IPS-NIHi7 (cell line): ENCODE results near the gene NBPF4.
"Not testable (repeated sequence)": the region's sequence is repeated elsewhere in the genome, so short reads cannot be mapped to it uniquely, and the experiment has no call there.

Experiments
- DNase-seq: peaks from one replicate; pipeline ENCODE4 v3.0.0; 2012; ENCODE audit warnings: mixed read lengths; ENCODE audit errors: extremely low spot score

The NBPF4 gene, protein sequence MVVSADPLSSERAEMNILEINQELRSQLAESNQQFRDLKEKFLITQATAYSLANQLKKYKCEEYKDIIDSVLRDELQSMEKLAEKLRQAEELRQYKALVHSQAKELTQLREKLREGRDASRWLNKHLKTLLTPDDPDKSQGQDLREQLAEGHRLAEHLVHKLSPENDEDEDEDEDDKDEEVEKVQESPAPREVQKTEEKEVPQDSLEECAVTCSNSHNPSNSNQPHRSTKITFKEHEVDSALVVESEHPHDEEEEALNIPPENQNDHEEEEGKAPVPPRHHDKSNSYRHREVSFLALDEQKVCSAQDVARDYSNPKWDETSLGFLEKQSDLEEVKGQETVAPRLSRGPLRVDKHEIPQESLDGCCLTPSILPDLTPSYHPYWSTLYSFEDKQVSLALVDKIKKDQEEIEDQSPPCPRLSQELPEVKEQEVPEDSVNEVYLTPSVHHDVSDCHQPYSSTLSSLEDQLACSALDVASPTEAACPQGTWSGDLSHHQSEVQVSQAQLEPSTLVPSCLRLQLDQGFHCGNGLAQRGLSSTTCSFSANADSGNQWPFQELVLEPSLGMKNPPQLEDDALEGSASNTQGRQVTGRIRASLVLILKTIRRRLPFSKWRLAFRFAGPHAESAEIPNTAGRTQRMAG

DNA sequence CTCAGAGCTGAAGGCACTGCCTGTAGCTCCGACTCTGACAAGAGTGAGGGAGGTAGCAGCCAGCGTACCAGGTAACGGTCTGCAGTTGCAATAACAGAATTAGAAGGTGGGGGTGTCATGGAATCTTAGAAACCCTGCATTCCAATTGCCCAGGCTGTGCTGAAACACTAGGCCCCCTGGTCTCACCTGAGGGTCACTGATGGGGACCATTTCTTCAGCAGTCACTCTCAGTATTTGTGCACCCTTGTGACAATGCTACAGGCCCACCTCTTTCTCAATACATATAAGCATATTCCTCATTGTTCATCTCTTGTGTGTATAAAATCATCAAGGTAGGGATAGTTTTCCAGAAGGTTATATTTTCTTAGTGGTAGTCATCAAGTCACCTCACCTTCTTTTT is at the start of gene NBPF4:
NBPF4 (minus strand) TSS at position 101 of the 400 bp plus-strand sequence. CDS start 315 bp downstream, outside the sequence.
- DNase-seq: not testable (repeated sequence)

DNA sequence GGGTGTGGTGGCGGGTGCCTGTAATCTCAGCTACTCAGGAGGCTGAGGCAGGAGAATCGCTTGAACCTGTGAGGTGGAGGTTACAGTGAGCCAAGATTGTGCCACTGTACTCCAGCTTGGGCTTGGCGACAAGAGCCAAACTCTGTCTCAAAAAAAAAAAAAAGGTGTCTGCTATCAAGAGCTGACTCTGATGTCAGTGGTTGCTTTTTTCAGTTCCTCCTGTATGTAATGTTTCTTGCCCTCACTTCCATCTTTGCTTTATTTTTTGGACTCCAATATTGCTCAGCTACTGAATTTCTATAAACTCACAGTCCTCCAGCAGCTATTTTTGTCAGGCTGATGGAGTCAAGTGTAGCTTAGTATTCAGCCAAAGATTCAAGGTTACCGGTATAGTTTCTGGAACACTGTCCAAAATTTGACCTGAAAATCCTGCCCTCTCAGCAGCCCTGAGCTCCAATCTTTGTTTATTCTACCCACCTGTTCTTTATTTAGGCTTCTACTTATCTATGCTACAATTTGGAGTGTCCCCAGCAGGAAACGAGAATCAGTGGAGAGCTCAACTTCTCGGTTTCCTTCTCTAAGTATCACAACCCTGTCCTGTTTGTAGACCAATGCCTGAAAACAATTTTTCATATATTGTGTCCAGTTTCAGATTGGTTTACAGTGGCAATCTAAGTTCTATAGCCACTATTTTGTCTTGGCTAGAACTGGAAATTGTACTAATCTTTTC is 38.8 kb upstream of the NBPF4 start:
- DNase-seq: not testable (repeated sequence)

DNA sequence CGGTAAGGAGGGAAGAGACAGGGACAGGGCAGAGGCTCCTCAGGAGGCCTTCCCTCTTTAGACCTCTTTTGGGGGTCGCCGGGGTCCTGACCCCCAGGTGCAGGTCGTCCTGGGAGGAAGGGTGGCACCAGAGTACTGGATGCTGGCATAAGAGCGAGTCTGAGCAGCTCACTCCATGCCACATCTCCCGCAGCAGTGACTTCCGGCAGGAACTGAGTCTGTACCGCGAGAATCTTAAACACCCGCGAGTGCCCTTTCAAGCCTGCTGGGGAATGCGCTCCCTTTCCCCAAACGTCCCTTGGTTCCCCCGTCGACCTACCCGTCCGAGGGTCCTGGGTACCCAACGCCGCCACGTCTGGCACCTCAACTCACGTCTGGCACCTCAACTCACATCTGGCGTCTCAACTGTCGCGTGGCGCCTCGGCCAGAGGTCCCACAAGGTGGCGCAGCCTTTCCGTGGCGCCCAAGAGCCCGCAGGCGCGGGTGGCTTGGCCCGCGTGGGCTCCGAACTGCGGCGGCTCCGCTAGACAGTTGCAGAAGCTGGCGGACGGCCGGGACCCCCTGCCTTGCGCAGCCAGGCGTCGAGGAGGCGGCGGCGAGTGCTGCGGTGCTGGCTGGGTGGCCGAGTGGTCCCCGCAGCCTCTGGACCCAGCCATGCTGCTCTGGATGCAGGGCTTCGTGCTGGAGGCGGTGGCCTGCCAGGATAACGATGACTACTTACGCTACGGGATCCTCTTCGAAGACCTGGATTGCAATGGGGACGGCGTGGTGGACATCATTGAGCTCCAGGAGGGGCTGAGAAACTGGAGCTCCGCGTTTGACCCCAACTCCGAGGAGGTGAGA is 28.8 kb upstream of the NBPF4 start:
- not testable (repeated sequence) for DNase-seq

DNA sequence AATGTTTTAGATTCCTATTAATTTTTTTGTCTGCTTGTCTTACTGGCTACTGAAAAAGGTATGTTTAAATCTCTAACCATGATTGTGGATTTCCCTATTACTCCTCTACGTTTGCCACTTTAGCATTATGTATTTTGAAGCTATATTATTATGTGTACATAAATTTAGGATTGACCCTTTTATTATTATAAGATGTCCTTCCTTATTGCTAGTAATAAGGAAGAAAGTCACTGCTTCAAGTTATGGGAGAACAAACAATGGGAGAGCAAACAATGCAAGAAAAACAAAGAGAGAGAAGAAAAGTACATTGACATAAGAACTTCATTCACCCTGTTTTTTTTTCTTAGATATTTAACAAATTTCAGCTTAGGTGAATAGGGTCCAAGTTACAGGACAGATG is 23.2 kb upstream of the NBPF4 start:
- not testable (repeated sequence) for DNase-seq

DNA sequence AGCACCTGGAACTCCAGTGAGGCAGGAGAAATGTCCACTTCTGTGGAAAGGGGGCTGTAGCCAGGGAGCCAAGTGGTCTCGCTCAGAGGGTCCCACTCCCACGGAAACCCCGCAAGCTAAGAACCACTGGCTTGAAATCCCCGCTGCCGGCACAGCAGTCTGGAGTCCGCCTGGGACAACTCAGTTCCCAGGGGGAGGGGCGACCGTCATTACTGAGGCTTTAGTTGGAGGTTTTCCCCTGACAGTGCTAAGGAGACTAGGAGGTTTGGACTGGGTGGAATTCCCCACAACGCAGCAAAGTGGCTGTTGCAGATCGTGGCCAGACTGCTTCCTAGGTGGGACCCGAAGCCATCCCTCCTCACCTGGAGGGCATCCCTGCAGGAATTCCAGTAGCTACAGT is 18.1 kb upstream of the NBPF4 start:
- DNase-seq: not testable (repeated sequence)

DNA sequence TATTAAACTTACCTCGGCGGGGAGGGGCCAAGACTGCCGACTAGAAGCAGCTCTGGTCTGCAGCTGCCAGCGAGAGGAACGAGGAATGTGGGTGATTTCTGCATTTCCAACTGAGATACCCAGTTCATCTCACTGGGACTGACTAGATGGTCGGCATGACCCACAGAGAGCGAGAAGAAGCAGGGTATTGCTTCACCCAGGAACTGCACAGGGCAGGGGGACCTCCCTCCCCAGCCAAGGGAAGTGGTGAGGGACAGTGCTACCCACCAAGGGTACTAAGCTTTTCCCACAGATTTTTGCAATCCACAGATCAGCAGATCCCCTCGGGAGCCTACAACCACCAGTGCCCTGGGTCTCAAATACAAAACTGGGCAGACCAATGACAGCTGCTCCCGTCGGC is 17.6 kb upstream of the NBPF4 start:
- DNase-seq: not testable (repeated sequence)

DNA sequence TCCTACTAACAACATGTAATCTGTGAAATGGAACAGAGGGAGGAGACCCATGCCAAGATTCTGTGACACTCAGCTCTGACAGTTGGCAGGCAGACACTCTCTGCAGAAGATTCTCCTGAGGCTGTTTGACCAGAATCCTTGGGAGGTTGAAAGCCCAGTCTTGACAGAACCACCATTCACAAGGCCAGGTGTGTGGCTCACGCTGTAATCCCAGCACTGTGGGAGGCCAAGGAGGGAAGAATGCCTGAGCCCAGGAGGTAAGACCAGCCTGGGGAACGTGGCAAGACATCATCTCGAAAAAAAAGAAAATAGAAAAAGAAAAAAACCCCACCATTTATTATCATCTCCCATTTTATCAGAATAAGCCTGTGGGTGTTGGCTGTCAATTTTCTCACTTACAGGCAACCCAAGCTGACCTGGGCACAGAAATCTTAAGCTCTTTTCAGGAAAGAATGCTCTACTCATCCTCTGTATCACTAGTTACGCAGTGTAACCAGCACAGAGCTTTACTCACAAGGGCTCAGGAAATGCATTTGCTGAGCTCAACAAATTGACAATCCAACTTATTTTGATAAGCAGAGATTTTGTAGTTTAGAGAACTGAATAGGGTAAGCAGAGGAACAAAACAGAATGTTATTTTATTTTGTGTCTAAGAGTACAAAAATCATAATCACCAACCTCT is 16.8 kb upstream of the NBPF4 start:
- DNase-seq: not testable (repeated sequence)

DNA sequence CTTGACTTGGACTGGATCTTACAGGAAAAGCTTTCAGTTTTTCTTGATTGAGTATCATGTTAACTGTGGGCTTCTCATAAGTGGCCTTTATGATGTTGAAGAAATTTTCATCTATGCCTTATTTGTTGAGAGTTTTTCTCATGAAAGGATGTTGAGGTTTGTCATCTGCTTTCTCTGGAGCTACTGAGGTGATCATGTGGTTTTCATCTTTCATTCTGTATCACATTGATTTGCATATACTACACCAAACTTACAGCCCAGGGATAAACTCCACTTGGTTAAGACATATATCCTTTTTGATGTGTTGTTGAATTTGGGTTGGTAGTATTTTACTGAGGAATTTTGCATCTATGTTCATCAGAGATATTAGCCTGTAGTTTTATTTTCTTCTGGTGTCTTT is 11.6 kb upstream of the NBPF4 start:
- not testable (repeated sequence) for DNase-seq

DNA sequence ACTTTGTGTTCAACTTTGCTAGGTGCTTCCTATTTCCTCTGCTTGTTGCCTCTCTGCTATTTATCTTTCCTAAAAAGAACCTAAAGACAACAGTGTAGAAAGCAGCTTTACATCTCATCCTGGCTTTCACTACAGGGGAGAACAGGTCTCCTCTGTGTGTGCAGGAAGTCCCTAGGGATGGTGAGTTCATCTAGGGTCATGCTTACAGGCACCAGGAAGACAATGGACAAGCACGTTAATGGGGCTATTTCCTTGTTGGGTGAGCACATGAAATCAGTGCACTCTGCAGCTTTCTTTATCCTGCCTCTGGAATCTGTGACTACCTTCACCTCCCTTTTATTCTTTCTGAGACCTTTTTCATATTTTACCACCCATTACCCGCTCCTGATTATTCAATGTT is 4.5 kb downstream of the NBPF4 start:
- not testable (repeated sequence) for DNase-seq

DNA sequence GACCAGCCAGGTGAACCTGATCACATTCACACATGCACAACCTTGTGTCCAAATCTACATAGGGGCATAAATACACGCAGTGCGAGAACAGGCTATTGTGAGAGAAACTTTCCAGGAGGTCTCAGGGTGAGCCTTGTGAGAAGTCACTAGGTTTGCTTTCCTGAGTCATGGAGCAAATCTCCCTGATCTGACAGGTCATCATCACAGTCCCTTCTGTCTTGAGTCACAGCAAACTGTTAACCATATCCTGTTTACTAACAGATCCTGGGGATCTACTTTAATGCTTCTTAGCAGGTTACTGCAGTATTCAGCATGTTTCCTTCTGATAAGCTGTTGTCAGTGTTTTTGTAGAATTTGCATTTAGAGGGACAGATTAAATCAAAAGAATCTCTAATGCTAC is 8.6 kb downstream of the NBPF4 start:
- DNase-seq: not testable (repeated sequence)

DNA sequence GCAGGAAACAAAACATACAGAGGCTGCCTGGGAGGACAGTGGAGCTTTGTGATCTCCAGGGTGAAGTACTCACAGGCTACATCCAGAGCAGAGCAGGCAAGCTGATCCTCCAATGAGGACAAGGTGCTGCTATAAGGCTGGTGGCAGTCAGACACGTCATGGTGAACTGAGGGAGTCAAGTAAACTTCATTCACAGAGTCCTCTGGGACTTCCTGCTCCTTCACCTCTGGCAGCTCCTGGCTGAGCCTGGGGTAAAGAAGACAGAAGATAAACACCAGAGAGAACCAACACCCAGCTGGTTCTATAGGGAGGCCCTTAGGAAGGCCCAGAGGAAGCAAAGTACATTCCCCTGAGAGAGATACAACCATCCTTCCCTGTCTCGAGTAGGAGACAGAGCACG is 11.7 kb downstream of the NBPF4 start:
- not testable (repeated sequence) for DNase-seq

DNA sequence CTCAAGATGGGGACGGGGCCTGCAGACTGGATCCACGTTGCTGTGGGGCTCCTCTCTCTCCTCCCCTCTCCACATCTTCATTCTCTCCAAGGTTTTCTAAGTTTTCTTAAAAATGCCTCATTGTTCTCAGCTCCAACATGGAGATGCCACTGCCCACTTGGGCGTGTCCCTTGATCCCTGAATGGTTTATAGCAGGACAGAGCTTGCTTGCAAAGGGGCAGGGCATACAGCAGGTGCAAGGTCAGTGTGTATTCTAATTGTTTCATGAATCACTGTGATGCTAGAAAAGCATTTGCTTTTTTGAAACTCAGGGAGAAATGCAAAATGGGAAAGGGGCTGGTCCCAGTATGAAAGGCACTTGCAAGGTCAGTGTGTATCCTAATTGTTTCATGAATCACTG is 13.9 kb downstream of the NBPF4 start:
- DNase-seq: not testable (repeated sequence)

DNA sequence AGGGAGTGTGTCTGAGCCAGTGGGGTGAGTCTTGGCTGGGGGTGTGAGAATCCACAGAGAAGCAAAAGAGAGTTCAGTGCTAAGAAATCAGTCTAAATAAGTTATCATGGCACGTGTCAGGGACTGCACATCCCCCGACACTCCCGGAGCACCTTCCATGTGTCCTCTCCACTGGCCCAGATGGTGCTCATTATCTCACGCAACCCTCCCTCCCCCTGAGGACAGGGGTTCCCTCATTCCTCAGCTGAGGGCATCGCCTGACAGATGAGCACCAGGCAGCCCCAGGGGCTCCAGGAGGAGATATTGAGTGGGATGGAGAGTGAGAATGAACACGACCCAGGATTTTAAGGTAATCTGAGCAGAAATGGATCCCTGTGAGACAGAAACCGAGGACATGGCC is 16.1 kb downstream of the NBPF4 start:
- DNase-seq: not testable (repeated sequence)

DNA sequence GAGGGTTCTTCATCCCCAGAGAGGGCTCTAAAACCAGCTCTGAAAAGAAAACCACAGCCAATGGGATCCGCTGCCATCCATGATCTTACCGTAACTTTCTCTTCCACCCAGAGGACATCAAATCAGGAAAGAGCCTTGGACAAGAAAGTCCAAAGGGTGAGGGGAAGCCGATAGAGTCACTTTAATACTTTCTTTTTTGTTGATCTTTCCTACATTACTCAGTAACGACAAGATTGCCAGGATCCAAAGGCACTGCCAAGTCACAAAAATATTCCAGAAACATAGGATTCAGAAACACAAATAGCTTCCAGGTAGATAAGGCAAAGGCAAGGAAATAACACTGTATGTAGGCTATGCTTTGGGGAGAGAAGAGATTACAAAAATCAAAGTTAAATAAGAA is 17.0 kb downstream of the NBPF4 start:
- DNase-seq: not testable (repeated sequence)

DNA sequence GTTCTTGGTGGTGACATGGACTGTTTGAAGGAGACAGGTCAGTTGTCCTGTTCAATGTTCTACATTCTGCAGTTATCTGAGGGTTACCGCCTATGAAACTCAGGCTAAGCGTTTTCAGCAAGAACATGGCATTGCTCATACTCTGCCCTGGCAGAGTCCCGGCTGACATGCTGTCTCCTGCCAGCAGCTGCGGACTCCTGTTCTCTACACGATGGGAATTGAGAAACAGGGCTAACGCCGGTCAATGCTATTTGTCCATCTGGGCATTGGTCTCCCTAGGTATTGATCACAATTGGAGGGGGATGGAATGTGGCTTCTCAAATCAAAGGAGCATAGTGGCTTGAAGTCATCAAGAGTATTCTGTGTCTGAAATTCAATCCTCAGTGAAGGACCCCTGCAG is 20.6 kb downstream of the NBPF4 start:
- not testable (repeated sequence) for DNase-seq

DNA sequence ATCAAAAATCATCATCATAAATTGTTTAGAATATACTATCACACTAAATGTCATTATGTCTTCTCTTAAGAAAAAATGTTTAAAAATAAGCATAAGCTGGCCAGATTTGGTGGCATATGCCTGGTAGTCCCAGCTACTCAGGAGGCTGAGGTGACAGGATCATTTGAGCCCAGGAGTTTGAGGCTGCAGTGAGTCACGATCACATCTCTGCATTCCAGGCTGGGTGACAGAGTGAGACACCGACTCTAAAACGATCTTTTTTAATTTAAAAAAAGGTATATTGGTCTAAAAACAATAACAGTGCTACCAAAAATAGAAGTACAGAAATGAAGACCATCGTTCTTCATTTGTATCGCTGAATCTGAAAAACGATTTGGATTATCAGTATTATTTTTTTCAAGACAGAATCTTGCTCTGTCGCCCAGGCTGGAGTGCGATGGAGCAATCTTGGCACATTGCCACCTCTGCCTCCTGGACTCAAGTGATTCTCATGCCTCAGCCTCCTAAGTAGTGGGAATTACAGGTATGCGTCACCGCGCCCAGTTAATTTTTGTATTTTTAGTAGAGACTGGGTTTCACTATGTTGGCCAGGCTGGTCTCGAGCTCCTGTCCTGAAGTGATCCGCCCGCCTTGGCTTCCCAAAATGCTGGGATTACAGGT is 26.2 kb downstream of the NBPF4 start:
- not testable (repeated sequence) for DNase-seq

DNA sequence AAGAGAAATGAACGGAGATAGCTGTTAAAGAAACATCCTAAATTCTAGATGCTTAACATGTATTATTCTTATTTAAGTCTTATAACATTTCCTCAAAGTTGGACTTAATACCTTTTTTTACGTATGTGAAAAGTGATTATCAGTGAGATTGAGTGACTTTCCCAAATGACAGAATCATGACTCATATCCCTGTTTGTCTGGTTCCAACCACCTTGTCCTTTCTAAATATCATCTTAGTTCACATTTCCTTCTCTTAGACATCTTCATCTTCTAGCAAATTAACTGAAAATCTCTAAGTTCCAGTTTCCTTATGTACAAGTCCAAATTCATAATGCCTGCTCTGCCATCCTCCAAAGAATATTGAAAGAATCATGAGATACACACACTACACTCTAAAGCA is 26.9 kb downstream of the NBPF4 start:
- DNase-seq: not testable (repeated sequence)

DNA sequence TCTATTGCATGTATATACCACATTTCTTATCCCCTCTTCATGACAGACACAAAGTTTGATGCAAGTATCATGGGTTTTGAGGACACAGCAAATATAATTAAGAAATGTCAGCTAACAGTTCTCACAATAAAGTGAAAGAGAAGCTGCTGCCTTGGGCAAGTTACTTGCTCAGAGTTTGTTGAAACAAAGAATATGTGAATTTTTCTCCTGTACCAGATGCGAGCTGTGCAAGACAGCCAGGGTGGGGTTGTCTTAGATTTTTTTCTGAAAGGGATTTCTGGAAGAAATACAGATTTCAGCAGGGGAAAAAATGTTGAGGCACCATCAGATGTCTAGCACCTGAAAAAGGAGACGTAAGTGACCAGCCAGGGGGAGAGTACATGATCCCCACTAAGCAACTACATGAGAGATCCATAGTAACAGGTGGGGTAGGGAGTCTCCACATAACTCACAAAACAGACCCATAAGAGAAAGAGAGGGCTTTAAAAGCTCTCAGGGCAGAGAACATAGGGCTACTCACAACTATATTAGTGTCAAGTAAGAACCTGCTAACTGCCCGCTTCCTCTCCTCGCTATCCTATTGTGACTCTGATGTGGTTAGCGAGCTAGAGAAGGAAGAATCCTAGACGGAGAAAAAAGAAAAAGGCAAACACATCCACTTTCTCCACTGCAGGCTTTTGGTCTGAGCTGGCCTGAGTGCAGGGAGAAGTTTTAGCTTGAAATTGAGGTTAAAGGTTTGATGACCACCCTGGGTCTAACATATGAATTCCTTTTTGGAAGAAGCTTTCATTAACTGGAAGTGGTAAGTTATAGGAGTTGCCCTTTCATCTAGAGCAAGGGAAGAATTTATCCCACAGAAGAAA is 27.6 kb downstream of the NBPF4 start:
- not testable (repeated sequence) for DNase-seq
